Kidney epithelial cell (primary cell): ENCODE results near the gene GABRB1. TPM values are rescaled to one million over a fixed set of nuclear protein-coding genes. Genes with fewer than 3 reads are reported as not detected.

Experiments
- DNase-seq: peaks from one replicate; pipeline ENCODE4 v3.0.0-alpha.2; 2010; ENCODE audit warnings: low read depth
- H3K27me3 ChIP-seq: 2 replicates; pipeline ENCODE4 v1.6.0; 2011; ENCODE audit warnings: low read length; ENCODE audit not compliant: control insufficient read depth, insufficient read depth
- H3K36me3 ChIP-seq: 2 replicates; pipeline ENCODE4 v1.5.1; 2011; ENCODE audit warnings: low read length; ENCODE audit not compliant: control insufficient read depth, insufficient read depth
- H3K4me3 ChIP-seq: 2 replicates; pipeline ENCODE4 v1.5.1; 2011; ENCODE audit warnings: low read depth, mild to moderate bottlenecking, control low read depth, low read length
- CTCF ChIP-seq: IDR thresholded peaks from 2 replicates; pipeline ENCODE4 v1.5.1; 2011; ENCODE audit warnings: mild to moderate bottlenecking, moderate library complexity, low read length, control low read depth, inconsistent platforms; ENCODE audit not compliant: insufficient read depth, poor library complexity, severe bottlenecking
- total RNA-seq: library from RNA; depleted of rRNA; stranded (reverse); fragments of >200 nt; gene quantifications from 2 replicates; pipeline ENCODE4 v1.2.3, GENCODE V29; 2015

Gene GABRB1
- total RNA-seq, 1 donor from 2014 or later: not detected

GRCh38 chr4:47061435-47061834, 30.1 kb downstream of the GABRB1 start:
- no peak for DNase-seq

GRCh38 chr4:47065051-47065481, 33.7 kb downstream of the GABRB1 start:
- H3K27me3 ChIP-seq: no peaks in the 10 kb centered on the region

More at GRCh38 chr4:47061435-47061834, 30.1 kb downstream of the GABRB1 start:
- no peak for TF ChIP-seq CTCF
- H3K27me3 ChIP-seq: no peaks in the 10 kb centered on the region
- H3K36me3 ChIP-seq: no peaks in the 10 kb centered on the region
- H3K4me3 ChIP-seq: no peak overlapping the region

GRCh38 chr4:47068986-47069385, 37.6 kb downstream of the GABRB1 start:
- no peak for DNase-seq
- Histone ChIP-seq H3K27me3 (no peaks in the 10 kb centered on the region), H3K4me3 (no peak overlapping the region), H3K36me3 (no peaks in the 10 kb centered on the region)
- no peak for TF ChIP-seq CTCF

More at GRCh38 chr4:47065051-47065481, 33.7 kb downstream of the GABRB1 start:
- Histone ChIP-seq H3K36me3 (no peaks in the 10 kb centered on the region), H3K4me3 (no peak overlapping the region)
- TF ChIP-seq CTCF: no peak
- DNase-seq: no peak

- no peak for TF ChIP-seq CTCF
- Histone ChIP-seq H3K4me3 (no peak overlapping the region), H3K36me3 (no peaks in the 10 kb centered on the region), H3K27me3 (no peaks in the 10 kb centered on the region)
- DNase-seq: no peak
These were observed 40.6 kb downstream of the GABRB1 start for GRCh38 chr4:47071901-47072341.

- DNase-seq: no peak
- Histone ChIP-seq H3K4me3 (no peak overlapping the region), H3K36me3 (no peaks in the 10 kb centered on the region), H3K27me3 (no peaks in the 10 kb centered on the region)
- TF ChIP-seq CTCF: no peak
These were observed 42.3 kb downstream of the GABRB1 start for GRCh38 chr4:47073647-47074046.

GRCh38 chr4:47074816-47075215, 43.4 kb downstream of the GABRB1 start:
- H3K36me3 ChIP-seq: no peaks in the 10 kb centered on the region
- no peak for DNase-seq
- H3K4me3 ChIP-seq: no peak overlapping the region
- no peak for TF ChIP-seq CTCF
- H3K27me3 ChIP-seq: no peaks in the 10 kb centered on the region
